Activated CD4-positive, alpha-beta T cell treated with anti-CD3 and anti-CD28 coated beads for 4 hours (primary cell): Measurements from ENCODE around the gene CPNE6.
"Not testable (repeated sequence)": the region's sequence is repeated elsewhere in the genome, so short reads cannot be mapped to it uniquely, and the experiment has no call there.

Experiments used
- DNase-seq, 2 donors: peaks; one replicate each; pipeline ENCODE4 v3.0.0-alpha.2; 2020

Gene CPNE6

GRCh38 chr14:24071144-24071697 lies at the start of gene CPNE6:
TSS of gene CPNE6 (plus strand) at chr14:24071562. CDS start at chr14:24072937, 1,375 bp downstream.
- DNase-seq: no peak

DNA sequence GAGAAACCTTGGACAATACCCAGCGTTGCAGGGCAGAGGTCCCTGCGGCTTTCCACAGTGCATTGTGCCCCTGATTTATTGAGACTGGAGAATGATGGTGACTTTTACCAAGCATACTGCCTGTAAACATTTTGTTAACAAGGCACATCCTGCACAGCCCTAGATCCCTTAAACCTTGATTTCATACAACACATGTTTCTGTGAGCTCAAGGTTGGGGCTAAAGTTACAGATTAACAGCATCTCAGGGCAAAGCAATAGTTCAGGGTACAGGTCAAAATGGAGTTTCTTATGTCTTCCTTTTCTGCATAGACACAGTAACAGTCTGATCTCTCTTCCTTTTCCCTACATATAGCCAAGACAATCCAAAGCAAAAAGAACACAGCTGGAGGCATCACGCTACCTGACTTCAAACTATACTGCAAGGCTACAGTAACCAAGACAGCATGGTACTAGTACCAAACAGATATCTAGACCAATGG lies 46.4 kb upstream of the CPNE6 start:
- DNase-seq: not testable (repeated sequence)

DNA sequence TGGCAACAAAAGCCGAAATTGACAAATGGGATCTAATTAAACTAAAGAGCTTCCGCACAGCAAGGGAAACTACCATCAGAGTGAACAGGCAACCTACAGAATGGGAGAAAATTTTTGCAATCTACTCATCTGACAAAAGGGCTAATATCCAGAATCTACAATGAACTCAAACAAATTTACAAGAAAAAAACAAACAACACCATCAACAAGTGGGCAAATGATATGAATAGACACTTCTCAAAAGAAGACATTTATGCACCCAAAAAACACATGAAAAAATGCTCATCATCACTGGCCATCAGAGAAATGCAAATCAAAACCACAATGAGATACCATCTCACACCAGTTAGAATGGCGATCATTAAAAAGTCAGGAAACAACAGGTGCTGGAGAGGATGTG lies 41.7 kb upstream of the CPNE6 start:
- DNase-seq: not testable (repeated sequence)

GRCh38 chr14:24031331-24031730 lies 40.0 kb upstream of the CPNE6 start:
- not testable (repeated sequence) for DNase-seq

- no peak for DNase-seq
Observed at GRCh38 chr14:24032727-24033418, 38.5 kb upstream of the CPNE6 start.

DNA sequence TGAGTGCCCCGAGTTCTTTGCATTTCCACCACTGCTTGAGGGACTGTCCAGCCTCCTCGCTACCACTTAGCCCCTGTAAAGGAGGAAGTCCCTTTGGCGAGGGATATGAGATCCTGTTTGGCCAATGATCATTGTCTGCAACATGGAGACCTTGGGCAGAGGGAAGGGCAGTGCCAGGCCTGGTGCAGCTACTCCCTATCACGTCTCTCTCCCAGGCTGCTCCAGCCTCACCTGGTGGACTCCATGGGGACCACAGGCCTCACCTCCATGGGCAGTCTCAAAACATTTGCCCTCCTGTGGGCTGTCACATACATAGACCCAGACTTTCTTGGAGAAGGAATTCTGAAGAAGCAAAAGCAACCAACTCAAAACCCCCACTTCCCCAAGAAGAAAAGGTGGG lies 35.6 kb upstream of the CPNE6 start:
- DNase-seq: not testable (repeated sequence)

DNA sequence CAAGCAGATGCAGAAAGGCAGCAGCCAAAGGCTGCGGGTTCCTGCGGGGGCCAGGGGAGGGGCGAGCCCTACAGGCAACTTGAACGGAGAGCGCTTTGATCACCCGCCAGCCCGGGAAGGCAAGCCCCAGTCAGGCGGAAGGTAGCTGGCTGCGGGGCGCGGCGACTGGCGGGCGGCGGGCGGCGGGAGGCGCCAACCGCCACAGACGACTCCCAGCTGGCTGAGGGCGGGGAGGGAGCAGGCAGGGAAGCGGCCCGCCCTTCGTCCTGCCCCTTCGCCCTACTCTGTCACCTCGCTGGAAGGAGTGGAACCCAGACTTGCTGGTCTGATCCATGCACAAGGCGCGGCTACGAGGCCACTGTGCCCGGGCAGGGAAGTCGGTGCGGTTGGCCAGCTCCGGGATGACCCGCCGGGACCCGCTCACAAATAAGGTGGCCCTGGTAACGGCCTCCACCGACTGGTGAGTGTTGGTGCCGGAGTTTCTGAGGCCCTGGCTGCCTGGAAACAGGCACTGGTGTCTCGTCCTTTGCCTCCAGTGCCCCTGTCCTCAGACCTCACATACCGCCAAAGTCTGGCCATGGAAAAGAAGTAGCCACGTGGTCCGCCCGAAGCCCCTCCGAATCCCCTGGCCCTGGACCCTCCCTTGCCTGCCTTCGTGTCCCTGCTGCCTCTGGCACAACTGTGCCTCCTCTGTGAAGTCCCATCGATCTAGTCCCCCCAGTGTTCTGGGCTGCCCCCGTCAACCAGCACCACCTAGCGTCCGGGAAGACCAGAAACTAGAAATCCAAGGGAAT lies 35.0 kb upstream of the CPNE6 start:
- DNase-seq: peak; percentile 64 to 66

- DNase-seq: not testable (repeated sequence)
Observed at GRCh38 chr14:24036963-24037657, 34.3 kb upstream of the CPNE6 start.

GRCh38 chr14:24037658-24038037 lies 33.7 kb upstream of the CPNE6 start:
- DNase-seq: no peak

- no peak for DNase-seq
Observed at GRCh38 chr14:24038686-24039085, 32.7 kb upstream of the CPNE6 start.

- no peak for DNase-seq
Observed at GRCh38 chr14:24040692-24041091, 30.7 kb upstream of the CPNE6 start.

- DNase-seq: no peak
Observed at GRCh38 chr14:24042746-24043145, 28.6 kb upstream of the CPNE6 start.

GRCh38 chr14:24049002-24049401 lies 22.4 kb upstream of the CPNE6 start:
- not testable (repeated sequence) for DNase-seq

GRCh38 chr14:24050753-24051152 lies 20.6 kb upstream of the CPNE6 start:
- DNase-seq: not testable (repeated sequence)

DNA sequence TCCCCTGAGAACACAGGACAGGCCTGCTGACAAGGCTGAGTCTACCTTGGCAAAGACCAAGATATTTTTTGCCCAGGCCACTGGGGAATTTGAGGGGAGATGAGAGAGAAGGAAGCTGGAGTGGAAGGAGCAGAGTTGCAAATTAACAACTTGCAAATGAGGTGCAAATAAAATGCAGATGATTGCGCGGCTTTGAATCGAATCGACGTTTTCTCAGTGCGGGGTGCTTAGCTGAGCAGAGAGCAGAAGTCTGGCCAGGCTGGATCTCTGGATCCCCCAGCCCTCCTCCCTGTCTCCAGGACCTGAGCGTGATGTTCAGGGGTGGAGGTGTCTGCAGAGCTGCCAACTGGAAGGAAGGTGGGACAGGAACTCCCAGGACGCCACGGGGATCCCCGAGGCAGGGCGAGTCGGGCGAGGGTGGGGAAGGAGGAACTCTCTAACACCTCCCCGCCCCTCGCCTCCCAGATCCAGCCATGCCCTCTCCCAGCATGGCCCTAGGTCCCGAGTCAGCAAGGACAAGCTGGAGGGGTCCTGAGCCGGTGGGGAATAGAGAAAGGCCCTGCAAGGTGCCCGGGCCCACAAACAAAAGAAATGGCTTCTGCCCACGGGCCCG lies 20.1 kb upstream of the CPNE6 start:
- peak in 1 of 2 donors; percentile 11 for DNase-seq

GRCh38 chr14:24051789-24052655 lies 19.3 kb upstream of the CPNE6 start, which contains the start of gene CARMIL3:
TSS of gene CARMIL3 (plus strand) at chr14:24052009. CDS start at chr14:24052154, 145 bp downstream.
- peak; percentile 46 to 63 for DNase-seq

GRCh38 chr14:24052656-24053547 lies 18.5 kb upstream of the CPNE6 start:
- DNase-seq: peak; percentile 66 to 70

GRCh38 chr14:24053548-24054323 lies 17.6 kb upstream of the CPNE6 start:
- no peak for DNase-seq

- DNase-seq: no peak
Observed at GRCh38 chr14:24054324-24054641, 17.1 kb upstream of the CPNE6 start.

DNA sequence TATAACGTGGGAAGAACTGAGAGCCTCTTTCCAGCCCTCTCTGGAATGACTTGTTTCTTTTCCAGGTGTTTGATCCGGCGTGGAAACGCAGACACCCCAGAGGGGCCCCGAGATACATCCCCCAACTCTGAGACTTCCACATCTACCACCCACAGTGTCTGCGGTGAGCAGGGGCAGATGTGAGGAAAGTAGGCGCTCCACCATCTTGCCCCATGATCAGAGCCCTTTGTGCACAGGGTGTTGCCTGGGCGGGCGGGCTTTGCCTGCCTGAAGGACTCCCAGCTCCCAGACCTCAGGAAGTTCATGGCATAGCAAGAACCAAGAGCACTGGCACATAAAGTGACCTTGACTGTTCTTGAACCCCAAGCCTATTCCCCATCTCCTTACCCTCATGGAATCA lies 16.7 kb upstream of the CPNE6 start:
- no peak for DNase-seq
